HEK293 (cell line): ENCODE measurements around the gene SLC12A8.

ENCODE experiments used
- CTCF ChIA-PET: fragments of 350-600 bp; formaldehyde crosslinking; extraction: SDS; loops from one replicate; lab custom pipeline; 2021; ENCODE audit warnings: antibody characterized with exemption; lab: Yijun Ruan, JAX
- POLR2A ChIA-PET: fragments of 300-600 bp; formaldehyde crosslinking; extraction: SDS; loops from one replicate; lab custom pipeline; 2020; ENCODE audit warnings: antibody characterized with exemption, inconsistent platforms; lab: Yijun Ruan, JAX
- H3K27ac ChIP-seq: fragments of 200-500 bp; sonication (Bioruptor generic); 2 replicates; pipeline ENCODE4 v1.5.1; 2014; ENCODE audit warnings: low read depth, low read length, control low read depth, inconsistent platforms; ENCODE audit errors: extremely low read depth
- H3K36me3 ChIP-seq, 2 experiments: fragments of 200-500 bp in 1 of 2; sonication (Bioruptor generic) in 1 of 2; 1 replicate in 1 of 2; 2 replicates in 1 of 2; pipeline ENCODE4 v1.5.1; 2014 to 2017; ENCODE audit warnings: inconsistent platforms in 2 of 2, low read length in 2 of 2; ENCODE audit not compliant: control insufficient read depth in 2 of 2, insufficient read depth in 1 of 2
- H3K4me1 ChIP-seq: fragments of 200-500 bp; sonication (Bioruptor generic); 2 replicates; pipeline ENCODE4 v1.5.1; 2014; ENCODE audit warnings: mild to moderate bottlenecking, low read length, inconsistent platforms; ENCODE audit not compliant: control insufficient read depth, insufficient read depth
- H3K4me3 ChIP-seq: 2 replicates; pipeline ENCODE4 v1.5.1; 2011; ENCODE audit warnings: low read depth, mild to moderate bottlenecking, control low read depth, low read length, moderate library complexity
- H3K9me3 ChIP-seq: fragments of 200-500 bp; sonication (Bioruptor generic); 2 replicates; pipeline ENCODE4 v1.5.1; 2014; ENCODE audit warnings: low read depth, low read length, inconsistent platforms; ENCODE audit not compliant: control insufficient read depth, insufficient read depth
- GLI4 ChIP-seq: fragments of 450-650 bp; formaldehyde crosslinking; IDR thresholded peaks from 2 replicates; pipeline ENCODE4 v1.5.1; 2016; ENCODE audit warnings: missing biosample characterization, missing genetic modification characterization
- REST ChIP-seq: fragments of 450-650 bp; formaldehyde crosslinking; IDR thresholded peaks from 2 replicates; pipeline ENCODE4 v1.5.1; 2016; ENCODE audit warnings: missing biosample characterization, missing genetic modification characterization
- ZNF561 ChIP-seq: fragments of 450-650 bp; IDR thresholded peaks from 2 replicates; pipeline ENCODE4 v1.5.1; 2018; ENCODE audit warnings: missing biosample characterization, missing genetic modification characterization, borderline replicate concordance
- ZNF639 ChIP-seq: fragments of 450-650 bp; formaldehyde crosslinking; IDR thresholded peaks from 2 replicates; pipeline ENCODE4 v1.5.1; 2016; ENCODE audit warnings: missing biosample characterization, missing genetic modification characterization
- TF ChIP-seq, protein P1 (sequence below): sonication (generic); formaldehyde crosslinking; IDR thresholded peaks from 2 replicates; pipeline ENCODE4 v1.8.1; 2022; ENCODE audit warnings: mild to moderate bottlenecking, moderate library complexity, missing genetic modification reagents
- TF ChIP-seq, protein P2 (sequence below): fragments of 450-650 bp; formaldehyde crosslinking; IDR thresholded peaks from 2 replicates; pipeline ENCODE4 v1.5.1; 2016; ENCODE audit warnings: missing biosample characterization, missing genetic modification characterization
- TF ChIP-seq, protein P3 (sequence below): IDR thresholded peaks from 2 replicates; pipeline ENCODE4 v1.6.1; 2011; ENCODE audit warnings: mild to moderate bottlenecking, low read depth, low read length, borderline replicate concordance
- TF ChIP-seq, protein P4 (sequence below): fragments of 450-650 bp; formaldehyde crosslinking; IDR thresholded peaks from 2 replicates; pipeline ENCODE4 v1.5.1; 2016; ENCODE audit warnings: missing biosample characterization, missing genetic modification characterization

SLC12A8 gene

DNA sequence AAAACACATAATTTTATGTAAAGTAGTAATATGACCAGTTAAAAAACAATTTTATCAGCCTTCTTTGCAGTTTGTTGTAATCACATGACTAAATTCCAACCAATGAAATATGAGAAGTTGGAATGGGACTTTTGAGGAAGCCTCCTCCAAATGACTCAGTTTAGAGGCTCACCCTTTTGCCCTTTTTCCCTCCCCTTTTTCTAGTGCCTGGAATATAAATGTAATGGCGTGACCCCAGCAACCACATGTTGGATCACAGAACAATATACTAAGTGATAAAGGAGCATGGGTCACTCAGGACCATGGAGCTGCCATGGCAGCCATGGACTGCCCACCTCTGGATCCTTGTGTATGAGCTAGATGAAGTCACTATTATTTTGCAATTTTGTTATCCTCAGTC lies 107.9 kb downstream of the SLC12A8 start (continued):
- TF ChIP-seq, protein P1, sequence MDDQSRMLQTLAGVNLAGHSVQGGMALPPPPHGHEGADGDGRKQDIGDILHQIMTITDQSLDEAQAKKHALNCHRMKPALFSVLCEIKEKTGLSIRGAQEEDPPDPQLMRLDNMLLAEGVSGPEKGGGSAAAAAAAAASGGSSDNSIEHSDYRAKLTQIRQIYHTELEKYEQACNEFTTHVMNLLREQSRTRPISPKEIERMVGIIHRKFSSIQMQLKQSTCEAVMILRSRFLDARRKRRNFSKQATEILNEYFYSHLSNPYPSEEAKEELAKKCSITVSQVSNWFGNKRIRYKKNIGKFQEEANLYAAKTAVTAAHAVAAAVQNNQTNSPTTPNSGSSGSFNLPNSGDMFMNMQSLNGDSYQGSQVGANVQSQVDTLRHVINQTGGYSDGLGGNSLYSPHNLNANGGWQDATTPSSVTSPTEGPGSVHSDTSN (CRISPR knock-in tag): no peak

GRCh38 chr3:125103406-125103805 lies 109.1 kb downstream of the SLC12A8 start:
- ChIA-PET POLR2A (no interaction called here), CTCF (no interaction called here)
- Histone ChIP-seq H3K27ac (no peak overlapping the region), H3K9me3 (no peaks in the 10 kb centered on the region), H3K4me3 (no peak overlapping the region), H3K36me3 (no peaks in the 10 kb centered on the region), H3K4me1 (no peaks in the 10 kb centered on the region)
- TF ChIP-seq ZNF561 (tag by site-specific recombination) (no peak), GLI4 (tag by site-specific recombination) (no peak)
- TF ChIP-seq, protein P2, sequence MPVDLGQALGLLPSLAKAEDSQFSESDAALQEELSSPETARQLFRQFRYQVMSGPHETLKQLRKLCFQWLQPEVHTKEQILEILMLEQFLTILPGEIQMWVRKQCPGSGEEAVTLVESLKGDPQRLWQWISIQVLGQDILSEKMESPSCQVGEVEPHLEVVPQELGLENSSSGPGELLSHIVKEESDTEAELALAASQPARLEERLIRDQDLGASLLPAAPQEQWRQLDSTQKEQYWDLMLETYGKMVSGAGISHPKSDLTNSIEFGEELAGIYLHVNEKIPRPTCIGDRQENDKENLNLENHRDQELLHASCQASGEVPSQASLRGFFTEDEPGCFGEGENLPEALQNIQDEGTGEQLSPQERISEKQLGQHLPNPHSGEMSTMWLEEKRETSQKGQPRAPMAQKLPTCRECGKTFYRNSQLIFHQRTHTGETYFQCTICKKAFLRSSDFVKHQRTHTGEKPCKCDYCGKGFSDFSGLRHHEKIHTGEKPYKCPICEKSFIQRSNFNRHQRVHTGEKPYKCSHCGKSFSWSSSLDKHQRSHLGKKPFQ (tag by site-specific recombination): no peak
- TF ChIP-seq, protein P3, sequence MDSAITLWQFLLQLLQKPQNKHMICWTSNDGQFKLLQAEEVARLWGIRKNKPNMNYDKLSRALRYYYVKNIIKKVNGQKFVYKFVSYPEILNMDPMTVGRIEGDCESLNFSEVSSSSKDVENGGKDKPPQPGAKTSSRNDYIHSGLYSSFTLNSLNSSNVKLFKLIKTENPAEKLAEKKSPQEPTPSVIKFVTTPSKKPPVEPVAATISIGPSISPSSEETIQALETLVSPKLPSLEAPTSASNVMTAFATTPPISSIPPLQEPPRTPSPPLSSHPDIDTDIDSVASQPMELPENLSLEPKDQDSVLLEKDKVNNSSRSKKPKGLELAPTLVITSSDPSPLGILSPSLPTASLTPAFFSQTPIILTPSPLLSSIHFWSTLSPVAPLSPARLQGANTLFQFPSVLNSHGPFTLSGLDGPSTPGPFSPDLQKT: no peak
- TF ChIP-seq, protein P4, sequence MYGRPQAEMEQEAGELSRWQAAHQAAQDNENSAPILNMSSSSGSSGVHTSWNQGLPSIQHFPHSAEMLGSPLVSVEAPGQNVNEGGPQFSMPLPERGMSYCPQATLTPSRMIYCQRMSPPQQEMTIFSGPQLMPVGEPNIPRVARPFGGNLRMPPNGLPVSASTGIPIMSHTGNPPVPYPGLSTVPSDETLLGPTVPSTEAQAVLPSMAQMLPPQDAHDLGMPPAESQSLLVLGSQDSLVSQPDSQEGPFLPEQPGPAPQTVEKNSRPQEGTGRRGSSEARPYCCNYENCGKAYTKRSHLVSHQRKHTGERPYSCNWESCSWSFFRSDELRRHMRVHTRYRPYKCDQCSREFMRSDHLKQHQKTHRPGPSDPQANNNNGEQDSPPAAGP: no peak

DNA sequence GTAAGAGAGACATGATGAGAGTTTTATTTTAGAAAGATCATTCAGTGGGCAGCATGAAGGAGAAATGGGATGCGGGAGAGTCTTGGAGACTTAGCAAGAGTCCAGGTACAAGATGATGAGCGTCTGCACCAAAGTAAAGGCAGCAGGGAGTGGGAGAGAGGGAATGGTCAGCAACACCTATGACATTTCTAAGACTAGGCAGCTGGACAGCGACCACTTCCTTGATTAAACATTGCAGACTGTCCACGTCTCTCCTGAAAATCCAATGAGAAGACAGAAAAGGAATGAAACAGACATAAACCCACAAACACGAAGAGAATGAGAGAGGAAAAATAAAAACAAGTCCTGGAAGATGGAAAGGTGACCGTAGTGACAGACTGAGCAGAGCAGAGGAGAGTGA lies 110.1 kb downstream of the SLC12A8 start:
- H3K27ac ChIP-seq: no peak overlapping the region
- H3K36me3 ChIP-seq: no peaks in the 10 kb centered on the region
- H3K4me1 ChIP-seq: no peaks in the 10 kb centered on the region
- TF ChIP-seq REST (peak; percentile 70), ZNF639 (no peak)
- no peaks in the 10 kb centered on the region for H3K9me3 ChIP-seq
- no peak overlapping the region for H3K4me3 ChIP-seq
- ChIA-PET POLR2A (no interaction called here), CTCF (no interaction called here)
